GM10266 (cell line): ENCODE results near the gene COLGALT1.

Experiments
- DNase-seq: peaks from one replicate; pipeline ENCODE4 v3.0.0; 2012; ENCODE audit errors: extremely low spot score
- CTCF ChIP-seq: IDR thresholded peaks from 2 replicates; pipeline ENCODE4 v1.5.1; 2012; ENCODE audit warnings: mild to moderate bottlenecking, low read depth; ENCODE audit not compliant: control insufficient read depth, insufficient read depth; ENCODE audit errors: missing control alignments

The COLGALT1 gene

GRCh38 chr19:17611462-17612244, 56.2 kb downstream of the COLGALT1 start:
- TF ChIP-seq CTCF: no peak
- DNase-seq: no peak

DNA sequence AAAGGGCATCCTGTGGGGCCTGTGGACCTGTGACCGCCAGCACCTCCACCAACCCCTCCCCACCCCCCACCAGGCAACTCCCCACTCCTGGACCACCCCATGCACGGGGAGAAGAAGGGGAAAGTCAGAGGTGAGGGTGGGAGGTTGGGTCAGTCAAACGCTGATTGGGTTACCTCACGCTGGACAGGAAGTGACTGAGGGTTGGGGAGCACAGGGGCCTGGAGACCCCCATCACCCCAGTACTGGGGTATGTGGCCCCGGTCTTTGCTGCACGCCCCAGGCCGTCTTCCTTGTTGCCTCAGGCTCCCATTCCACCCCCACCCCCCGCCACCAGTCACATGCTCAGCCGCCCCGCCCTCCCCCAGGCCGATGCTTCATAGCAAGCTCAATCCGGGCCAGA, 59.0 kb downstream of the COLGALT1 start:
- no peak for DNase-seq
- TF ChIP-seq CTCF: no peak

- no peak for TF ChIP-seq CTCF
- DNase-seq: no peak
Measured at GRCh38 chr19:17615889-17616685, 60.6 kb downstream of the COLGALT1 start.

DNA sequence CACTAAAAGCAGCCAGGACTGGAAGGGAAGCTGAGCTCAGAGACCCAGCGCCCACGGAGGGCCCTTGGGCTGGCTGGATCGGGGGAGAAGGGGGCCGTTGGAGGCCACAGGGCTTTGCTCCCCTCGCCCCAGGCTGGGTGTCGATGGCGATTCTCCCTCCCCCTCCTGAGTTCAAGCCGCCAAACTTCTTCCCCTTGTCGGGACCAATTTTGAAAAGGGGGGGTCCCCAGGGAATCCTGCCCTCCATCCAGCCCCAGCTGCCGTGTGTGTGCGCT, 61.2 kb downstream of the COLGALT1 start:
- DNase-seq: no peak
- no peak for TF ChIP-seq CTCF

GRCh38 chr19:17616961-17617806, 61.7 kb downstream of the COLGALT1 start:
- DNase-seq: peak; percentile 78
- no peak for TF ChIP-seq CTCF

DNA sequence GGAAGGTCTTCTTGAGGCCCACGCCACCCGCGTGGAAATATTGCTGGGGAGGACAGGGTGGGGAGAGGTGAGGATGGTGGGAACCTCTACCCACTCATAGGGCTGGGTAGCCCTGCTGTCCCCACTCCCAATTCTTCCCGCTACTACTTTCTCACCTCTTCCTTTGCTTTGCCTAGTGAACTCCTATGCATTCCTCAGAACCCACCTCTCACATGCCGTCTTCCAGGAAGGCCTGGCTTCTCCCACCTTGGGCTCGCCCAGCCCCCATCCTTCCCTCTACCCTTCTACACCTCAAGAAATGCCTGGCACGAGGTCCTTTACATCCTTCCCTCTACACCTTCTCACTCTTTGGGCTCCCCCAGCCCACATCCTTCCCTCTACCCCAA, 62.4 kb downstream of the COLGALT1 start:
- no peak for TF ChIP-seq CTCF

More for the DNA sequence above, 62.4 kb downstream of the COLGALT1 start:
- DNase-seq: no peak
